Globus pallidus (tissue), 1 donor: ENCODE results near the gene RECQL.
A peak's percentile ranks its signal among the peaks of the same experiment; 100 is the strongest.
"Not testable (repeated sequence)": the region's sequence is repeated elsewhere in the genome, so short reads cannot be mapped to it uniquely, and the experiment has no call there.

Experiments
- DNase-seq: peaks from one replicate; pipeline ENCODE4 v3.0.0-alpha.2; 2015; ENCODE audit warnings: low spot score

RECQL gene

DNA sequence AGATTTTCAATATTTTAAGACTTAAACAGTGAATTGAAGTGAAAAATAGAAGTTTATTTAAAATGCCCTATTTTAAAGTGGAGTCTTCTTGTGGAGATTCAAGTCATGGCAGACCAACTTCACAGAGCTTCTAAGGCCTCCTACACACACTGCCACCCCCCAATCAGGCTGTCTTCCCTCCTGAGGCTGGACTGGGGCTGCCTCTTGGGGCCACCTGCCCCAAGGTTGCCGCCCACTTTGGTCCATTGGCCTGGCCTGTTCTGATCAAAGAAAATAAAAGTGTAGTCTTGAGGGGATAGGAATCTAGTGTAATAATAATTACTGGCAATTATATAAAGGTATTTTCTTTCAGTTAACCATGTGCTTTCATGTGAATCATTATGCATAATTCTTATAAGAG lies 1.4 kb upstream of the RECQL start:
- no peak for DNase-seq

- peak; percentile 14 for DNase-seq
Observed at GRCh38 chr12:21502164-21502496, 695 bp upstream of the RECQL start.

DNA sequence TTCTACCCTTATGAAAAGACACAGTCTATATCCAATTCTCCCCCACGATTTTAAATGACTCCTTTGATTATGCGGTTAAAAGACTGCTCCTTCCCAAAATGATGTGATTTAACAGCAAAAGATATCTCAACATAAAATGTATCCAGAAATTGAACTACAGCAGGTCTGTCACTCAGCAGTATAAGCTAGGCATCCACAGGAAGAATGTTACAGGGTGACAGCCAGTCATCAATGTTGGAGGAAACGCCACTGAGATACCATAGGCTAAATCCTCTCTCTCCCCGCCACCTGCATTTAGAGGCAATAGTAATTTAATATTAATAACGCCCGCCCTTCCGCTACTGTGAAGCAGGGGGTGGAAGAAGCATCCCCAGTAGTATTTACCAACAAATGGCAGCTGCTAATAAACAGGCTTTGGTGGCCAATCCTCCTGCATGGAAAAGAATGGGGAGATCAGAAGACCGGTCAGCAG lies 613 bp downstream of the RECQL start:
- no peak for DNase-seq

DNA sequence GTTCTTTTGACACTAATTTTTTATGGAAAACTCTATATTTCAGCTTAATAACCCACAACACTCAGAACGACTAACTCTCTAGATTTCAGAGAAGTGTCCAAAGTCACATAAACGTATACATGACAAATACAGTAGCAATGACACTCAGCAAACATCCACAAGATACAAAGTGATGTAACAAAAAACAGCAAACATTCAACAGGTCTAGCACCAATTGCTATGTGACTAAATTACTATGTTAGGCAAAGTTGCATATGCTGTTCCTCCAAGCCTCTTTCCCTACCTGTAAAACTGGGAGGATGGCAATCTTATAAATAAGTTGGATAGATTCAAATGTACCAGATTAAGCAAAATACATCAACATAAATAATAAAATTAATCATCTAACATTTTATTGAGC lies 1.7 kb downstream of the RECQL start:
- DNase-seq, result no peak

GRCh38 chr12:21485998-21486397 lies 15.4 kb downstream of the RECQL start:
- DNase-seq, result no peak

DNA sequence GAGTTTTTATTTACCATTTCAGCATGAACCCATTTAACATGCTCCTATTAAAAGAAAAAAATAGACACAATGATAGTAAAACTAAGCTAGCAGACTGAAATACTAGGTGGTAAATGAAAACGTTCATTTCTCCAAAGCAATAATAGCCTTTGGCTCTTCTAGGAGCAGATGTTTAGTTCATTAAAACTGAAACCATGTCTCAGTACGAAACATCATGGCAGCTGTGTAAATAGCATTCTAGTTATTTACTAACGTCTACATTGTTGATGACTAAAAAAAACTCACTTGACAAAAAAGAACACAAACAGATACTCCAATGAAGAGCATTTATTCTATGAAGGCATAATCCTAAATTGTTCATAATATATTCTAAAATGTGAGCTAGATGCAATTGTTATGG lies 17.9 kb downstream of the RECQL start:
- no peak for DNase-seq

- no peak for DNase-seq
Observed at GRCh38 chr12:21478756-21479455, 22.5 kb downstream of the RECQL start.

DNA sequence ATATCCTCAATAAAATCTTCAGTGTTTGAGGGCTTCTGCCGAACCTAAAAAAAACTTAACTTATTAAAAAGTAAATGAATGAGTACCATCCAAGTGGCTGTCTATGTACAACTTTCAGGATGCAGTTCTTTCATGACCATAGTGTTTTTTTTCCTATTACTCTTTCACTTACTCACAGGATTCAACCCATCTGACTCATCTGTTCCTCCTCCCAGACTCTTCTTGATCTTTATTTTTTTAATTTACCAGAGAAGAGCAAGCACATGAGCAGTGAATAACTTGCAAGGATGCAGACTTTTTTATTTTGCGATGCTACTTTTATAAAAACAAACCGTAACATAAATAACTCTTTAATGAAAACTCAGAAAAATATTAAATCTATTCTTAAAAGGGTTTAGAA lies 24.5 kb downstream of the RECQL start:
- no peak for DNase-seq

GRCh38 chr12:21475552-21475951 lies 25.9 kb downstream of the RECQL start:
- no peak for DNase-seq

DNA sequence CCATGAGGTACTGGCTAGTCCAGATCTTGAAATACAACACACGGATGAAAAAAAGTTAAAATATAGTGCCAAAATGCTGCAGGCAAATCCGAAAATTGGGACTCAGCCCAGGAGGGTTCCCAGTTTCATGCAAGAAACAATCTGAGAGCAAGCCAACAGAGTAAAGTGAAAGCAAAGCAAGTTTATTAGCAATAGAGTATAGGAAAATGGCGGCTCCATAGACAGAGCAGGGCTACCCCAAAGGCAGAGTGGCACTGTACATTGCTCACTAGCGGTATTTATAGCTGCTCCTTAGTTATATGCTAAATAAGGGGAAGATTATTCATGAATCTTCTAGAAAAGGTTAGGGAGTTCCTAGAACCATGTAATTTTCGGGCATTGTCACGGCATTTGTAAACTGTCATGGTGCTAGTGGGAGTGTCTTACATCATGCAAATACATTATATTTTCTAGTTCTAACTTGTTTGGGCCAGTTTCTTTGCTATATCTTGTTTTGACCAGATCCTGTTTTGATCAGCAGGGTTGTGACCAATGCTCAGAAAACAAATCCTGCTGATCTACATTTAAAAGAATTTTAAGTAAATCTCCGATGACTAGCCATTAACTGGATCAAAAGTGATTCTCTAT lies 29.1 kb downstream of the RECQL start:
- DNase-seq, result no peak

DNA sequence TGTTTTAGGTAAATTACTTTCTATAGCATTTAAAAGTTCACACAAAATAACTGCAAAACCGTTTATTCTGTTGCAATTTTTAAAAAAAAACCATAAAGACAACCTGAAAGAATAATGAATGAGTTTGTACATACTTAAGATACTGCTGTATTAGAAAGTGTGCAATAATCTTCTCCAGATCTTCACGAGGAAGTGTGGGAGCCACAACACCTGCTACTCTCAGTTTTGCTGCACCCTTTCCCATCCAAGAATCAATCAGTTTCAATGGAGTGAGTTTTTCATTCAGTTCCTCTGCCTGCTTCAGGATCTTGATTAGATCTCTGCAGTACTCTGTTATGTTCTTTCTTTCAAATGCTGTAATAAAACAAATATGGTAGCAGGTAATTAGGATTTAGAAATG lies 30.1 kb downstream of the RECQL start:
- no peak for DNase-seq

DNA sequence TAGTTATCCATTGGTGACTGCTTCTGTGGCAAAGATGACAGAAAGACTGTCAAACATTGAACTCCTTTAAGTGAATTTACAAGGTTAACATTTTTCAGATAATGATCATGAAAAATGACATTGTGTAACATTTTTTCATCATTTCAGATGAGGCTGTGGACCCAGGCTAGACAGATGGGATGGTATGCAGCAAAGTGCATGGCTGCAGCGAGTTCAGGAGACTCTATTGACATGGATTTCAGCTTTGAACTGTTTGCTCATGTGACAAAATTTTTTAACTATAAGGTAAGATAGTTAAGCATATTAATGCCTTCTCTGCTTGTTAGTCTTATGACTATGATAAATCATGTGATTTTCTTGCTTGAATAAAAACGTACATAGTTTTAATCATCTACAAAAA lies 34.1 kb downstream of the RECQL start:
- DNase-seq, result not testable (repeated sequence)

- no peak for DNase-seq
Observed at GRCh38 chr12:21459474-21459873, 42.0 kb downstream of the RECQL start.

DNA sequence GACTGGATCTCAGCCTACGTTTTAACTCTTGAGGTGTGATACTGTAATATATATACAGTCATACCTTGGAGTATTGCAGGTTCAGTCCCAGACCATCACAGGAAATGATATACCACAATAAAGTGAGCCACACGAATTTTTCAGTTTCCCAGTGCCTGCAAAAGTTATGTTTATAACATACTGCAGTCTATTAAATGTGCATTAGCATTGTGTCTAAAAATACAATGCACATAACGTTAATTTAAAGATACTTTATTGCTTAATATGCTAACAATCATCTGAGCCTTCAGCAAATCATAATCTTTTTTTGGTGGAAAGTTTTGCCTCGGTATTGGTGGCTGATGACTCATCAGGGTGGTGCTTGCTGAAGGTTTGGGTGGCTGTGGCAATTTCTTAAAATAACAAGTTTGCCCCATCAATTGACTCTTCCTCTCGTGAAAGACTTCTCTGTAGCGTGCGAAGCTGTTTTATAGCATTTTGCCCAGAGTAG lies 45.1 kb downstream of the RECQL start:
- no peak for DNase-seq

- no peak for DNase-seq
Observed at GRCh38 chr12:21453312-21453852, 48.1 kb downstream of the RECQL start.

- DNase-seq, result no peak
Observed at GRCh38 chr12:21451529-21451928, 49.9 kb downstream of the RECQL start.

- no peak for DNase-seq
Observed at GRCh38 chr12:21444193-21445146, 57.0 kb downstream of the RECQL start.

GRCh38 chr12:21439347-21439746 lies 62.1 kb downstream of the RECQL start:
- no peak for DNase-seq

DNA sequence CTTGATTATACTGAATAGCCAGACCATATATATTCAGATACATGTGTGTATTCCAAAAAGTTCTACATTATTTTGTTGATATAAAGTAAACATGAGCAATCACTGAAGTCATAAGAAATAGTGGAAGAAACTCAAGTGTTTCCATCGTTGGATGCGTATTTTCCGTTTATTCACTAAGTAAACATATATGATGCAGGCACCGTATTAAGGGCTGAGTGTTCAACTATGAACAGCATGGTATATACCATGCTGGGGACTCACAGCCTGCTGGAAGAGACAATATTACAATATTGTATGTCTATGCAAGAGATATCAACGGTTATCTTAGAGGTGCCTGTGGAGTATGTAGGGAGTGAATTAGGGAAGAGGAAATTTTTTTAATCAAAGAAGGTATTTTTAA lies 62.8 kb downstream of the RECQL start:
- DNase-seq, result no peak

DNA sequence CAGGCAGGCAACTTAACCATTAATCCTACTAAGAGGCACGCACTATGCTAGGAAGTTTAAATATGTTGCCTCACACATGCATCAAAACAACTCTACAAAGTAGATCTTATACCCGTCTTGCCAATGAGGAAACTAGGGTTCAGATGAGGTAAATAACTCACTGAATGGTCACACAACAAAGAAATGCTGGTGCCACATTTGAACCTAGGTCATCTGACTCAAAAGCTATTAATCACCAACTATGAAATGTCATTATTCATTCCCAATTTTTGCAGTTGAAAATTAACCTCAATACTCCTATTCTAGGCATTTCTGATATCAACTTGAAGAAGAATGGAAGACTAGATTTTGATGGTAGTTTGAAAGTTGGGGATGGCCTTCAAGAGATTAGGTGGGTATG lies 66.7 kb downstream of the RECQL start:
- no peak for DNase-seq

DNA sequence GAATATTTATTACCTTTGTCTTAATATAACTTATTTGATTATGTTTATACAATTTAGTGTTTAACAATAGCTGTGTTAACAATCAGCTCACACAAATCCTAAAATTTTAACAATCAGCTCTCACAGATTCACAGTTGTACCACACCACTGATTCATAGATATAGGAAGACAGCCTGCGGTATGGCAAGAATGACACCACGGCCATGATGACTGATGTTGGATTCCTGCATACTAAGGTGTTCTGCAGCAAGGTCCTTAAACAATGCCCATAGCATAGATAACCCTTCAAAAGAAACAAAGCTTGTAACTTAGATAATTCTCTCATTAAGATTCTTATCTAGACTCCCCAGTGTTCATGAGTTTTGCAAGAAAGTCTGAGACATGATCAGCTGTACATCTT lies 67.9 kb downstream of the RECQL start:
- DNase-seq, result no peak

DNA sequence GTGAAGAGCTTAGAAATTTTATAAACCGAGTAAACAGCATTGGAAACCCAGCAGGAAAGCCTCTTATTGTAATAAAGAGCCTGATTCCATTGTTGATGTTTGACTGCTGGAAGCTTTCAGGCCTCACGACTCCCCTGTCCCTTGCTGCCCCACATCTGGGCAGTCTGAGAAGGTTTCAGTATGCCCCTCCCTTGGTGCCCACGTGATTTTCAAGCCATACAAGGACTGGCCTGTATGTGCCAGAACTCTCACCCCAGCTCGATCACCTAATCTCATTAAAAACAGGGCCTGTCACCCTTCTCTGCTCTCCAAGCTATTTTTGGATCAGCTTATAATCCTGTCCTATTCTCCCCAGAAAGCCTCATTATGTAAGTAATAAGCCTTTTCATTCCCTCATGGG lies 71.4 kb downstream of the RECQL start:
- DNase-seq, result no peak
